Peyer's patch (tissue), 4 donors: Measurements from ENCODE around the gene P2RX1. TPM values are rescaled to one million over a fixed set of nuclear protein-coding genes. Genes with fewer than 3 reads are reported as not detected.

Source experiments
- DNase-seq, 3 donors: peaks; one replicate each; pipeline ENCODE4 v3.0.0-alpha.2; 2017 to 2019
- H3K27ac ChIP-seq, 4 donors: fragments of 200-600 bp; sonication (generic); one replicate each; pipeline ENCODE4 v1.5.1; 2016 to 2019
- H3K27me3 ChIP-seq, 2 donors: fragments of 200-600 bp; sonication (generic); one replicate each; pipeline ENCODE4 v1.5.1; 2019
- H3K36me3 ChIP-seq, 3 donors: fragments of 200-600 bp; sonication (generic); one replicate each; pipeline ENCODE4 v1.5.1; 2016 to 2019
- H3K4me1 ChIP-seq, 4 donors: fragments of 200-600 bp; sonication (generic); one replicate each; pipeline ENCODE4 v1.5.1; 2016 to 2019
- H3K4me3 ChIP-seq, 4 donors: fragments of 200-600 bp; sonication (generic); 1 replicate in 3 of 4; 2 replicates in 1 of 4; pipeline ENCODE4 v1.5.1; 2016 to 2019; ENCODE audit warnings: mild to moderate bottlenecking in 1 of 4
- H3K9me3 ChIP-seq, 4 donors: fragments of 200-600 bp; sonication (generic); one replicate each; pipeline ENCODE4 v1.5.1; 2016 to 2019; ENCODE audit warnings: mild to moderate bottlenecking in 1 of 4
- CTCF ChIP-seq, 6 experiments: fragments of 450-650 bp in 4 of 6; fragments of 200-600 bp in 2 of 6; sonication (generic) in 1 of 6; IDR thresholded peaks; one replicate each; pipeline ENCODE4 v1.5.1; 2017 to 2019; ENCODE audit warnings: antibody characterized with exemption in 6 of 6, mild to moderate bottlenecking in 3 of 6, moderate library complexity in 1 of 6
- POLR2A ChIP-seq, 2 donors: fragments of 450-650 bp; IDR thresholded peaks; one replicate each; pipeline ENCODE4 v1.5.1; 2017; ENCODE audit warnings: antibody characterized with exemption in 2 of 2, mild to moderate bottlenecking in 2 of 2, moderate library complexity in 2 of 2
- total RNA-seq, 4 donors: library from RNA; depleted of rRNA; stranded (reverse); fragments of >200 nt; gene quantifications; one replicate each; pipeline ENCODE4 v1.1.0, GENCODE V29; 2016

The P2RX1 gene
- total RNA-seq, 4 donors from 2014 or later: 0.88 to 27.2 (median 4.3) TPM

- TF ChIP-seq POLR2A (IDR thresholded peaks at IDR 0.05): no peak
- no peak for TF ChIP-seq CTCF (IDR thresholded peaks at IDR 0.05)
- H3K27ac ChIP-seq: no peak overlapping the region
- DNase-seq: no peak
Measured at GRCh38 chr17:3954976-3955672, 38.9 kb upstream of the P2RX1 start.

DNA sequence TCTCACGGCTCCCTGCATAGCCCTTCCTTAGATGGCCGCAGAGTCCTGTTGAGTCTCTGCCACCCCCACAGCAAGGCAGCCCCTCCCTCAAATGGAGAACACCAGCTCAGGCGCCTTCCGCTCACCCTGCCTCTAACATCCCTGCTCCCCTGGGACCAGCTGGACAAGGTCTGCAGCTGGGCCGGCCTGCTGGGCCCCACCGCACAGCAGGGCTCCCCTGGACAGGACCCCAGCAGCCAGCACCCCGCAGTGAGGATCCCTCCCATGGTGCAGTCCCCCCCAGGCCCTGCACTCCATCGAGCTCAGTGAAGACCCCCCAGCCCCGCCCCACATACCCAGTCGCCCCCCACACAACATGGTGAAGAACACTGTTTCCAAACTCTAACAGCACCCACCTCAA is 37.8 kb upstream of the P2RX1 start:
- DNase-seq: no peak

More at GRCh38 chr17:3954976-3955672, 38.9 kb upstream of the P2RX1 start:
- Histone ChIP-seq H3K36me3 (peaks cover 0 to 22% (median 0%) of the 10 kb centered on the region in 3 donors), H3K4me3 (no peak overlapping the region), H3K4me1 (peaks cover 0 to 26% (median 18%) of the 10 kb centered on the region in 4 donors), H3K27me3 (no peaks in the 10 kb centered on the region), H3K9me3 (no peaks in the 10 kb centered on the region)

GRCh38 chr17:3953542-3953941 is 37.3 kb upstream of the P2RX1 start:
- Histone ChIP-seq H3K4me1 (peaks cover 0 to 15% (median 6%) of the 10 kb centered on the region in 4 donors), H3K27me3 (no peaks in the 10 kb centered on the region), H3K36me3 (peaks cover 0 to 34% (median 0%) of the 10 kb centered on the region in 3 donors), H3K9me3 (no peaks in the 10 kb centered on the region), H3K27ac (no peak overlapping the region), H3K4me3 (no peak overlapping the region)
- TF ChIP-seq POLR2A (IDR thresholded peaks at IDR 0.05): no peak
- TF ChIP-seq CTCF (IDR thresholded peaks at IDR 0.05): no peak
- DNase-seq: no peak

More for the DNA sequence above, 37.8 kb upstream of the P2RX1 start:
- no peak for TF ChIP-seq POLR2A (IDR thresholded peaks at IDR 0.05)
- no peak for TF ChIP-seq CTCF (IDR thresholded peaks at IDR 0.05)
- Histone ChIP-seq H3K4me1 (peaks cover 0 to 16% (median 9%) of the 10 kb centered on the region in 4 donors), H3K4me3 (no peak overlapping the region), H3K27me3 (no peaks in the 10 kb centered on the region), H3K36me3 (peaks cover 0 to 31% (median 0%) of the 10 kb centered on the region in 3 donors), H3K27ac (no peak overlapping the region), H3K9me3 (no peaks in the 10 kb centered on the region)

DNA sequence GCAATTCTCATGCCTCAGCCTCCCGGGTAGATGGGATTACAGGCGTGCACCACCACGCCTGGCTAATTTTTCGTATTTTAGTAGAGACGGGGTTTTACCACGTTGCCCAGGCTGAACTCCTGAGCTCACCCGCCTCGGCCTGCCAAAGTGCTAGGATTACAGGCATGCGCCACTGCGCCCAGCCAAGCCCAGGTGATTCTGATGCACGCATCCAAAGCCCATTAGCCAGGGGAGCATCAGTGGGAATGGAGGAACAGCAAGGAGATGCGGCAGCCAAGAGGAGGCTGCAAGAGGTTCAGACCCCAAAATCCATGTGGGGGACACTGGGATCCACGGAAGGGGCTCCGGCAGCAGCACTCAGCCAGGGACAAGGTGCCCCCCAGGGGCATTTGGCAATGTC is 35.9 kb upstream of the P2RX1 start:
- Histone ChIP-seq H3K4me1 (peaks cover 0 to 8% (median under 1%) of the 10 kb centered on the region in 4 donors), H3K27me3 (no peaks in the 10 kb centered on the region), H3K27ac (no peak overlapping the region), H3K9me3 (no peaks in the 10 kb centered on the region), H3K36me3 (peaks cover 0 to 31% (median 0%) of the 10 kb centered on the region in 3 donors), H3K4me3 (no peak overlapping the region)
- no peak for DNase-seq
- TF ChIP-seq POLR2A (IDR thresholded peaks at IDR 0.05): no peak
- TF ChIP-seq CTCF (IDR thresholded peaks at IDR 0.05): no peak

GRCh38 chr17:3951420-3951819 is 35.2 kb upstream of the P2RX1 start:
- peaks cover 0 to under 1% (median 0%) of the 10 kb centered on the region in 4 donors for H3K4me1 ChIP-seq
- H3K4me3 ChIP-seq: no peak overlapping the region
- peaks cover 0 to 39% (median 0%) of the 10 kb centered on the region in 3 donors for H3K36me3 ChIP-seq
- H3K27me3 ChIP-seq: no peaks in the 10 kb centered on the region
- no peaks in the 10 kb centered on the region for H3K9me3 ChIP-seq
- TF ChIP-seq POLR2A (IDR thresholded peaks at IDR 0.05) (no peak), CTCF (IDR thresholded peaks at IDR 0.05) (no peak)
- no peak overlapping the region for H3K27ac ChIP-seq
- no peak for DNase-seq
